ENCODE measurements around the gene EFCAB8.

The EFCAB8 gene

GRCh38 chr20:32889281-32889680 lies 30.6 kb downstream of the EFCAB8 start:
- DNase-seq (ENCODE audit: low read depth), result no peak
- no peak overlapping the region for H3K4me3 ChIP-seq (ENCODE audit: low read depth, low read length)
- in situ Hi-C loops (cut with HindIII; ENCODE audit: low sequenced_read_pairs), result no loop called here
- TF ChIP-seq CTCF (IDR thresholded peaks at IDR 0.05; ENCODE audit: low read depth, low read length, missing control alignments), result no peak

GRCh38 chr20:32891491-32891890 lies 32.8 kb downstream of the EFCAB8 start:
- no peak overlapping the region for H3K4me3 ChIP-seq (ENCODE audit: low read depth, low read length)
- DNase-seq (ENCODE audit: low read depth), result no peak
- TF ChIP-seq CTCF (IDR thresholded peaks at IDR 0.05; ENCODE audit: low read depth, low read length, missing control alignments), result no peak
- in situ Hi-C loops (cut with HindIII; ENCODE audit: low sequenced_read_pairs), result no loop called here

- H3K4me3 ChIP-seq (ENCODE audit: low read depth, low read length), result no peak overlapping the region
- no peak for DNase-seq (ENCODE audit: low read depth)
- in situ Hi-C loops (cut with HindIII; ENCODE audit: low sequenced_read_pairs), result no loop called here
- TF ChIP-seq CTCF (IDR thresholded peaks at IDR 0.05; ENCODE audit: low read depth, low read length, missing control alignments), result no peak
These were observed 33.4 kb downstream of the EFCAB8 start for GRCh38 chr20:32891926-32892660.

GRCh38 chr20:32893263-32894025 lies 34.7 kb downstream of the EFCAB8 start:
- H3K4me3 ChIP-seq (ENCODE audit: low read depth, low read length), result no peak overlapping the region
- TF ChIP-seq CTCF (IDR thresholded peaks at IDR 0.05; ENCODE audit: low read depth, low read length, missing control alignments), result no peak
- no peak for DNase-seq (ENCODE audit: low read depth)
- in situ Hi-C loops (cut with HindIII; ENCODE audit: low sequenced_read_pairs), result no loop called here

- H3K4me3 ChIP-seq (ENCODE audit: low read depth, low read length), result no peak overlapping the region
- in situ Hi-C loops (cut with HindIII; ENCODE audit: low sequenced_read_pairs), result no loop called here
- no peak for DNase-seq (ENCODE audit: low read depth)
- TF ChIP-seq CTCF (IDR thresholded peaks at IDR 0.05; ENCODE audit: low read depth, low read length, missing control alignments), result peak; percentile 47
These were observed 35.3 kb downstream of the EFCAB8 start for GRCh38 chr20:32894026-32894483.

- no peak for TF ChIP-seq CTCF (IDR thresholded peaks at IDR 0.05; ENCODE audit: low read depth, low read length, missing control alignments)
These were observed 36.1 kb downstream of the EFCAB8 start for GRCh38 chr20:32894711-32895355.

More at GRCh38 chr20:32894711-32895355, 36.1 kb downstream of the EFCAB8 start:
- in situ Hi-C loops (cut with HindIII; ENCODE audit: low sequenced_read_pairs), result no loop called here
- DNase-seq (ENCODE audit: low read depth), result no peak
- no peak overlapping the region for H3K4me3 ChIP-seq (ENCODE audit: low read depth, low read length)
